HUES48 (cell line): ENCODE results near the gene FUZ.

Experiments used
- H3K27ac ChIP-seq: one replicate; pipeline ENCODE4 v1.7.0; 2013; ENCODE audit warnings: low read depth, low read length, inconsistent platforms
- H3K27me3 ChIP-seq: 2 replicates; pipeline ENCODE4 v1.6.1; 2013; ENCODE audit warnings: mild to moderate bottlenecking, low read length; ENCODE audit not compliant: control insufficient read depth, insufficient read depth
- H3K36me3 ChIP-seq: 2 replicates; pipeline ENCODE4 v1.6.1; 2013; ENCODE audit warnings: low read length; ENCODE audit not compliant: control insufficient read depth, insufficient read depth
- H3K4me1 ChIP-seq: 2 replicates; pipeline ENCODE4 v1.6.1; 2013; ENCODE audit warnings: mild to moderate bottlenecking, low read length; ENCODE audit not compliant: control insufficient read depth, insufficient read depth
- H3K4me3 ChIP-seq: 2 replicates; pipeline ENCODE4 v1.5.1; 2013; ENCODE audit warnings: mild to moderate bottlenecking, low read depth, low read length
- H3K9ac ChIP-seq: 2 replicates; pipeline ENCODE4 v1.6.1; 2013; ENCODE audit warnings: mild to moderate bottlenecking, low read depth, low read length, moderate library complexity
- H3K9me3 ChIP-seq: 2 replicates; pipeline ENCODE4 v1.6.1; 2013; ENCODE audit warnings: low read length; ENCODE audit not compliant: control insufficient read depth, insufficient read depth

Gene FUZ

DNA sequence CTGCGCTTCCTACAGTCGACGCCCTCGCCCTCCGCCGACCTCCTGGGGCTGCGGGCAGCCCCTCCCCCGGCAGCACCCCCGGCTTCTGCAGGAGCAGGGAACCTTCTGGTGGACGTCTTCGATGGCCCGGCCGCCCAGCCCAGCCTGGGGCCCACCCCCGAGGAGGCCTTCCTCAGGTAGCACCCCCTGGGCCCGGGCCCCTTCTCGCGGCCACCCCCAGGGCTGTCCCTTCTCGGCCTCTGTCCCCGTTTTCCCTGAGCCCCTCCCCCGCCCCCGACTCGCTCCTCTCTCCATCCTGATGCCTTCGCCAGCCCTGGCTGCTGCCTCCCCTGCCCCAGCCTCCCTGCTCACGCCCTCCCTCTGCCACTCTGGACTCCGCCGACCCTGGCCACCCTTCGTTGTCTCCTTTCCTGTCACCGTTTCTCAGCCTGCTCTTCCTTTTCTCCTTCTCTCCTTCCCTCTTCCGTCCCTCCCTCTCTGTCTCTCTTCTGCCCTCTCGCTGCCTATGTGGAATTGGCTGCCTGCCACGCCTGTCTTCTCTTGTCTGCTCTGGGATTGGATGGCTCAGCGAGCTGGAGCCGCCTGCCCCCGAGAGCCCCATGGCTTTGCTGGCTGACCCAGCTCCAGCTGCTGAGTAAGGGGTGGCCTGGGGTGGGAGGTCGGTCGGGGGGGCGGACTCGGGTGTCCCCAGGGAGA is 11.0 kb downstream of the FUZ start:
- Histone ChIP-seq H3K9ac (no peak overlapping the region), H3K27ac (no peak overlapping the region), H3K9me3 (no peaks in the 10 kb centered on the region), H3K4me1 (peaks cover 5% of the 10 kb centered on the region), H3K27me3 (no peaks in the 10 kb centered on the region), H3K4me3 (peak overlapping the region; percentile 53; the same call in 1 of the 2 replicates), H3K36me3 (peaks cover 45% of the 10 kb centered on the region)

DNA sequence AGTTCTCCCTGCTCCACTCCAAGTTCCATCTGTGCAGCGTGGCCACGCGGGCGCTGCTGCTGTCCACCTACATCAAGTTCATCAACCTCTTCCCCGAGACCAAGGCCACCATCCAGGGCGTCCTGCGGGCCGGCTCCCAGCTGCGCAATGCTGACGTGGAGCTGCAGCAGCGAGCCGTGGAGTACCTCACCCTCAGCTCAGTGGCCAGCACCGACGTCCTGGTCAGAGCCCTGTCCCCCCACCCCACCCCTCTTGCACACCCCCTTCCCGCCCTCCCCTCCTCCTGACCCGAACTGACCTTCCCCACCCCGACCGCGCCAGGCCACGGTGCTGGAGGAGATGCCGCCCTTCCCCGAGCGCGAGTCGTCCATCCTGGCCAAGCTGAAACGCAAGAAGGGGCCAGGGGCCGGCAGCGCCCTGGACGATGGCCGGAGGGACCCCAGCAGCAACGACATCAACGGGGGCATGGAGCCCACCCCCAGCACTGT is 11.6 kb downstream of the FUZ start:
- no peaks in the 10 kb centered on the region for H3K27me3 ChIP-seq
- H3K4me3 ChIP-seq = no peak overlapping the region
- H3K4me1 ChIP-seq = peaks cover 5% of the 10 kb centered on the region
- H3K27ac ChIP-seq = no peak overlapping the region
- H3K9me3 ChIP-seq = no peaks in the 10 kb centered on the region
- peaks cover 49% of the 10 kb centered on the region for H3K36me3 ChIP-seq
- no peak overlapping the region for H3K9ac ChIP-seq

DNA sequence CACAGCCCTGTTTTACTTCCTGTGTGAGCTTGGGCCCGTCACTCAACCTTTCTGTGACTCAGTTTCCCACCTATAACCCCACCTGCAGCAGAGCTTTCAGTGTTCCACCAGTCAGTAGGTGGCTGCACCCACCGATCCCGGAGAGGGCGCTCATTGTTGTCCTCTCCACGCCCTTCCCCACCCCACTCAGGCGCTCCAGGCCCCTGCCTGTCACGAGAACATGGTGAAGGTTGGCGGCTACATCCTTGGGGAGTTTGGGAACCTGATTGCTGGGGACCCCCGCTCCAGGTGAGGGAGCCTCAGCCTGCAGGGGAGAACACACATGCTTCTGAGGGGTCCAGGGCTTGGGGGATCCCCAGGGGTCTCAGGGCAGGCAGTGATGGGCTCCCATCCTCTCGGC is 12.3 kb downstream of the FUZ start:
- Histone ChIP-seq H3K9me3 (no peaks in the 10 kb centered on the region), H3K27ac (no peak overlapping the region), H3K36me3 (peaks cover 56% of the 10 kb centered on the region)

DNA sequence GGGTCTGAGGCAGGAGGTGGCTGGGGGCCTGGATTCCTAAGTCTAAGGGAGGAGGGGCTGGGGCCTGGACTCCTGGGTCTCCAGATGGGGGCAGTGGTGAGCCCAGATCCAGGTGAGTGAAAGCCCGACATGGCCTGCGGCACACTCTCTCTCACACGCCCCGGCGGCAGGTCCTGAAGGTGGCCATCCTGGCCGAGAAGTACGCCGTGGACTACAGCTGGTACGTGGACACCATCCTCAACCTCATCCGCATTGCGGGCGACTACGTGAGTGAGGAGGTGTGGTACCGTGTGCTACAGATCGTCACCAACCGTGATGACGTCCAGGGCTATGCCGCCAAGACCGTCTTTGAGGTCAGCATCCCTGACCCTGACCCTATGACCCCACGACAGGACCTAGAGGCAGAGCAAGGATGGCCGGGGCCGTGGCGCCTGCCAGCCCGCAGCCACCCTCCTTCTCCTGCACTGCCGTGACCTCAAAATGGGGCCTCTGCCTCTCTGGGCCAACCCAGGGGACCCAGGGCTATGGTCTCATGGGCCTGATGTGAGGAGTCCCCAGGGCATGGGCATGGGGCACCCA is 13.2 kb downstream of the FUZ start:
- Histone ChIP-seq H3K4me3 (no peak overlapping the region), H3K4me1 (peaks cover 5% of the 10 kb centered on the region), H3K36me3 (peaks cover 65% of the 10 kb centered on the region), H3K27ac (no peak overlapping the region), H3K27me3 (no peaks in the 10 kb centered on the region), H3K9me3 (no peaks in the 10 kb centered on the region), H3K9ac (no peak overlapping the region)

More for the DNA sequence above, 12.3 kb downstream of the FUZ start:
- Histone ChIP-seq H3K27me3 (no peaks in the 10 kb centered on the region), H3K4me1 (peaks cover 5% of the 10 kb centered on the region), H3K9ac (no peak overlapping the region), H3K4me3 (no peak overlapping the region)

DNA sequence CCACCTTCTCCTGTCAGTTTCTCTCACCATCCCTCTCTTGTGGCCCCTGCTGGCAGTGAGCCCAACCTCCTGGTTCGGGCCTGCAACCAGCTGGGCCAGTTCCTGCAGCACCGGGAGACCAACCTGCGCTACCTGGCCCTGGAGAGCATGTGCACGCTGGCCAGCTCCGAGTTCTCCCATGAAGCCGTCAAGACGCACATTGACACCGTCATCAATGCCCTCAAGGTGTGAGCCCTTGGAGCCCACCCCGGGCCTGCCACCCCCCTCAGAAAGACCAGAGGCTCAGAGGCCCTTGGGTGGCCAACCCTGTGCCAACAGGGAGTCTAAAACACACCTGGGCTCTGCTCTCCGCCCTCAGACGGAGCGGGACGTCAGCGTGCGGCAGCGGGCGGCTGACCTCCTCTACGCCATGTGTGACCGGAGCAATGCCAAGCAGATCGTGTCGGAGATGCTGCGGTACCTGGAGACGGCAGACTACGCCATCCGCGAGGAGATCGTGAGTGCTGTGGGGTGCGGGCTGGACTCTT is 13.8 kb downstream of the FUZ start:
- no peak overlapping the region for H3K9ac ChIP-seq
- H3K36me3 ChIP-seq = peaks cover 67% of the 10 kb centered on the region
- H3K27me3 ChIP-seq = no peaks in the 10 kb centered on the region
- no peak overlapping the region for H3K4me3 ChIP-seq
- H3K27ac ChIP-seq = no peak overlapping the region
- H3K9me3 ChIP-seq = no peaks in the 10 kb centered on the region
- H3K4me1 ChIP-seq = peaks cover 5% of the 10 kb centered on the region

DNA sequence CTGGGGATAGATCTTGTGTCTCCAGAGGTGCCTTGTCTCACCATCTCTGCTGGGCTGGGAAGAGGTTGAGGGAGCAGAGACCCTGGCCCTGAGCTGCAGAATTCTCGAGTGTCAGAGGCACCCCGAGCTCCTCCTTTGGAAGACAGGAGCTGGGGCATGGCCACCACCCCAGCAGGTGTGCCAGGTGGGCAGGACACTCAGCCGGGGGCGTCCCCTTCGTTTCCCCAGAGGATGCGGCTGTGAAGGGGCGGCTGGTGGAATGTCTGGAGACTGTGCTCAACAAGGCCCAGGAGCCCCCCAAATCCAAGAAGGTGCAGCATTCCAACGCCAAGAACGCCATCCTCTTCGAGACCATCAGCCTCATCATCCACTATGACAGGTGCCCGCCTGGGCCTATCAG is 14.5 kb downstream of the FUZ start:
- no peak overlapping the region for H3K27ac ChIP-seq
- H3K9me3 ChIP-seq = no peaks in the 10 kb centered on the region
- H3K27me3 ChIP-seq = no peaks in the 10 kb centered on the region
- peaks cover 5% of the 10 kb centered on the region for H3K4me1 ChIP-seq
- H3K4me3 ChIP-seq = no peak overlapping the region
- H3K9ac ChIP-seq = no peak overlapping the region
- H3K36me3 ChIP-seq = peaks cover 66% of the 10 kb centered on the region

DNA sequence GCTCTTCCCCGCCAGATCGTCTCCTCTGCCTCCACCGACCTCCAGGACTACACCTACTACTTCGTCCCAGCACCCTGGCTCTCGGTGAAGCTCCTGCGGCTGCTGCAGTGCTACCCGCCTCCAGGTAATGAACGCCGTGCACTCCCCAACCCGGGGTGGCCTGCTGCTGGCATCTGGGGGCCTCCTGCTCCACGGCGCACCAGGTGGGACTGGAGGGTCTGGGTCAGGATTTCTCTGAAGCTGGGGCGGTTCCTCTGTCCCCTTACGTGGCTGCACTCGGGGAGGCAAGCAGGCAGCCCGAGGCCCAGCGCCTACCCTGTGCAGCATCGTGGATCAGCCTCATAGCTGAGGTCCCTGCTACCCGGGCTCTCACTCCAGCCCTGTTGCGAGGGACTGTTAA is 17.5 kb downstream of the FUZ start:
- H3K36me3 ChIP-seq = peaks cover 76% of the 10 kb centered on the region
- no peaks in the 10 kb centered on the region for H3K27me3 ChIP-seq
- H3K27ac ChIP-seq = no peak overlapping the region
- H3K9me3 ChIP-seq = no peaks in the 10 kb centered on the region
- no peak overlapping the region for H3K9ac ChIP-seq
- H3K4me1 ChIP-seq = no peaks in the 10 kb centered on the region
- H3K4me3 ChIP-seq = no peak overlapping the region

DNA sequence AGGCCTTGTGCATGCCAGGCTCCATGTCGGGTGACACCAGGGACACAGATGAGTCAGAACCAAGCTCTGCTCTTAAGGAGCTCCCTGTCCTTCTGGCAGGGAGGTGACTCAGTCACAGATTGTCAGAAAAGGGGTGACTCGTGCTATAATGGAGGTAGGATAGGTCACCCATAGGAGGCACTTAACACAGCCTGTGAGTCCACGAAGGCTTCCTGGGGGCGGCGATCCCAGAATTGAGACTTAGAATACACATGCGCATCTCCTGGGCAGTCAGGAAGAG is 19.6 kb downstream of the FUZ start:
- no peaks in the 10 kb centered on the region for H3K27me3 ChIP-seq
- no peak overlapping the region for H3K9ac ChIP-seq
- H3K27ac ChIP-seq = no peak overlapping the region
- peaks cover 60% of the 10 kb centered on the region for H3K36me3 ChIP-seq
- H3K4me3 ChIP-seq = no peak overlapping the region
- H3K9me3 ChIP-seq = no peaks in the 10 kb centered on the region
- H3K4me1 ChIP-seq = no peaks in the 10 kb centered on the region

DNA sequence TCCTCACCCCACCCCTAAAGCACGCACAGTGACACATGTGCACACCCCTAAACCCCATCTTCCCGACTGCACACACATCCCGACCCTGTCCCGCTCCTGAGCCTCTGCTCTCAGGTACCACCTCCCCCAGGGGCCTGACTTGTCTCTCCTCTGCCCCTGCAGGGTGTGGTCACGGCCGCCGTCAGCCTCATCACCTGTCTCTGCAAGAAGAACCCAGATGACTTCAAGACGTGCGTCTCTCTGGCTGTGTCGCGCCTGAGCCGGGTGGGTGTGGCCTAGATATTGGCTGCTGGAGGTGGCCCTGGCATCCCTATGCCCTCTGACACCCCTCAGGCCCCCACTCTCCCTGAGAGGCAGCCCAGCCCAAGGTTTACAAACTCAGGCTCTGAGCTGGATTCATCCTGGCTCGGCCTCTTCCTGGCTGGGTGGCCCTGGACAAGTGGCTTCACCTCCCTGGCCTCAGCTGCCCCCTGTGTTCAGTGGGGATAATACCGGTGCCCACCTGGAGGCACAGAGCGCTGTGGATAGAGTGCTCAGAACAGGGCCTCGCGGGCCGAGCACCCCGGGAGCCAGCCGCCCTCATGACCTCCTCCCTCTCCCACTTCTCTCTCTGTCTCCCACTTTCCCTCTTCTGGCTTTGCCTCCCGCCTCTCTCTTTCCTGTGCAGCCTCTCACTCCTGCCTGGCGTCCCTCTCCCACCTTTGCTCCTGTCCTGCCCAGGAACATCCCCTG is 20.1 kb downstream of the FUZ start:
- no peaks in the 10 kb centered on the region for H3K9me3 ChIP-seq
- H3K9ac ChIP-seq = no peak overlapping the region
- H3K27ac ChIP-seq = no peak overlapping the region
- H3K36me3 ChIP-seq = peaks cover 54% of the 10 kb centered on the region
- H3K27me3 ChIP-seq = no peaks in the 10 kb centered on the region
- no peaks in the 10 kb centered on the region for H3K4me1 ChIP-seq
- H3K4me3 ChIP-seq = no peak overlapping the region

DNA sequence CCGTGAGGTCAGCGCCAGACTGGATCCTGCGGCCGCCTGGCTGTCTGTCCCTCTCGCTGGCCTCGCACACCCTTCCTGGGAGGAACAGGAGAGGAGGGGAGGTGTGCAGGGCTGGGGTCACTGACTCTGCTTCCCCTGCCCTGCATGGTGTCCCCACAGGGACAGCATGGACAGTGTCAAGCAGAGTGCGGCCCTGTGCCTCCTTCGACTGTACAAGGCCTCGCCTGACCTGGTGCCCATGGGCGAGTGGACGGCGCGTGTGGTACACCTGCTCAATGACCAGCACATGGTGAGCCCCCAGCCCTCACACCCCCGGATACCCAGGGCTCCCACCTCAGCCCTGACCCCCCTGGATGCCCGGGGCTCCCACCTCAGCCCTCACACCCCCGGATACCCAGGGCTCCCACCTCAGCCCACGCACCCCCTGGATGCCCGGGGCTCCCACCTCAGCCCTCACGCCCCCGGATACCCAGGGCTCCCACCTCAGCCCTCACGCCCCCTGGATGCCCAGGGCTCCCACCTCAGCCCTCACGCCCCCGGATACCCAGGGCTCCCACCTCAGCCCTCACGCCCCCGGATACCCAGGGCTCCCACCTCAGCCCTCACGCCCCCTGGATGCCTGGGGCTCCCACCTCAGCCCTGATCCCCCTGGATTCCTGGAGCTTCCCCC is 21.2 kb downstream of the FUZ start:
- Histone ChIP-seq H3K36me3 (peaks cover 51% of the 10 kb centered on the region), H3K9ac (no peak overlapping the region), H3K4me1 (no peaks in the 10 kb centered on the region)

More for the DNA sequence above, 21.2 kb downstream of the FUZ start:
- Histone ChIP-seq H3K27me3 (no peaks in the 10 kb centered on the region), H3K9me3 (no peaks in the 10 kb centered on the region), H3K4me3 (no peak overlapping the region), H3K27ac (no peak overlapping the region)
